BE2C (cell line): ENCODE results near the gene CDHR3.

Source experiments
- DNase-seq: peaks from one replicate; pipeline ENCODE4 v3.0.0-alpha.2; 2020
- H3K27me3 ChIP-seq: fragments of 250-450 bp; sonication (Bioruptor Pico); 2 replicates; pipeline ENCODE4 v1.5.1; 2020; ENCODE audit warnings: mild to moderate bottlenecking
- H3K36me3 ChIP-seq: fragments of 250-450 bp; sonication (Bioruptor Pico); 2 replicates; pipeline ENCODE4 v1.5.1; 2020; ENCODE audit warnings: mild to moderate bottlenecking
- H3K4me1 ChIP-seq: fragments of 250-450 bp; sonication (Bioruptor Pico); 2 replicates; pipeline ENCODE4 v1.5.1; 2020
- H3K4me3 ChIP-seq: 2 replicates; pipeline ENCODE4 v1.5.1; 2011; ENCODE audit warnings: low read depth, low read length
- H3K9me3 ChIP-seq: fragments of 250-450 bp; sonication (Bioruptor Pico); 2 replicates; pipeline ENCODE4 v1.5.1; 2020
- CTCF ChIP-seq: IDR thresholded peaks from 2 replicates; pipeline ENCODE4 v1.5.1; 2012; ENCODE audit warnings: mild to moderate bottlenecking, low read depth, low read length

Gene CDHR3

GRCh38 chr7:105972276-105972675, 9.2 kb downstream of the CDHR3 start:
- H3K36me3 ChIP-seq, result no peaks in the 10 kb centered on the region
- no peak for TF ChIP-seq CTCF
- H3K4me3 ChIP-seq, result no peak overlapping the region
- DNase-seq, result no peak
- no peaks in the 10 kb centered on the region for H3K9me3 ChIP-seq
- H3K4me1 ChIP-seq, result no peaks in the 10 kb centered on the region
- no peaks in the 10 kb centered on the region for H3K27me3 ChIP-seq

- Histone ChIP-seq H3K36me3 (no peaks in the 10 kb centered on the region), H3K4me1 (no peaks in the 10 kb centered on the region), H3K9me3 (no peaks in the 10 kb centered on the region), H3K27me3 (no peaks in the 10 kb centered on the region), H3K4me3 (no peak overlapping the region)
- no peak for TF ChIP-seq CTCF
- DNase-seq, result no peak
Measured at GRCh38 chr7:105974471-105974870, 11.4 kb downstream of the CDHR3 start.

GRCh38 chr7:105975770-105976417, 12.8 kb downstream of the CDHR3 start:
- Histone ChIP-seq H3K4me1 (no peaks in the 10 kb centered on the region), H3K27me3 (no peaks in the 10 kb centered on the region), H3K9me3 (no peaks in the 10 kb centered on the region), H3K4me3 (no peak overlapping the region), H3K36me3 (no peaks in the 10 kb centered on the region)
- DNase-seq, result no peak
- no peak for TF ChIP-seq CTCF

- Histone ChIP-seq H3K27me3 (no peaks in the 10 kb centered on the region), H3K4me1 (no peaks in the 10 kb centered on the region), H3K9me3 (no peaks in the 10 kb centered on the region), H3K4me3 (no peak overlapping the region), H3K36me3 (no peaks in the 10 kb centered on the region)
- no peak for TF ChIP-seq CTCF
- DNase-seq, result no peak
Measured at GRCh38 chr7:105976868-105977267, 13.8 kb downstream of the CDHR3 start.

- Histone ChIP-seq H3K36me3 (no peaks in the 10 kb centered on the region), H3K27me3 (no peaks in the 10 kb centered on the region), H3K4me3 (no peak overlapping the region), H3K4me1 (no peaks in the 10 kb centered on the region), H3K9me3 (no peaks in the 10 kb centered on the region)
- TF ChIP-seq CTCF, result no peak
- no peak for DNase-seq
Measured at GRCh38 chr7:105978035-105978434, 15.0 kb downstream of the CDHR3 start.

GRCh38 chr7:105978974-105979373, 15.9 kb downstream of the CDHR3 start:
- H3K27me3 ChIP-seq, result no peaks in the 10 kb centered on the region
- TF ChIP-seq CTCF, result no peak
- H3K9me3 ChIP-seq, result no peaks in the 10 kb centered on the region
- no peak for DNase-seq
- H3K4me1 ChIP-seq, result no peaks in the 10 kb centered on the region
- no peak overlapping the region for H3K4me3 ChIP-seq
- no peaks in the 10 kb centered on the region for H3K36me3 ChIP-seq
